ENCODE measurements around the gene CSN2.
"Not testable (repeated sequence)": the region's sequence is repeated elsewhere in the genome, so short reads cannot be mapped to it uniquely, and the experiment has no call there.

Gene CSN2

GRCh38 chr4:69936566-69936965 is 29.0 kb downstream of the CSN2 start:
- H3K4me3 ChIP-seq (replicated peaks; ENCODE audit: insufficient read depth, low read length) = no peak overlapping the region
- H3K27ac ChIP-seq (replicated peaks) = no peak overlapping the region
- H3K27me3 ChIP-seq (ENCODE audit: insufficient read depth, poor library complexity, severe bottlenecking) = no peaks in the 10 kb centered on the region
- no peak for TF ChIP-seq CTCF (IDR thresholded peaks at IDR 0.05; ENCODE audit: insufficient read depth, low read length)
- no peak for TF ChIP-seq POLR2AphosphoS5 (IDR thresholded peaks at IDR 0.05; ENCODE audit: low read depth)
- no peak for DNase-seq (ENCODE audit: low read depth in 1 of 2, low spot score in 1 of 2)

GRCh38 chr4:69934150-69934549 is 31.4 kb downstream of the CSN2 start:
- no peak overlapping the region for H3K4me3 ChIP-seq (replicated peaks; ENCODE audit: insufficient read depth, low read length)
- no peak for DNase-seq (ENCODE audit: low read depth in 1 of 2, low spot score in 1 of 2)
- no peak overlapping the region for H3K27ac ChIP-seq (replicated peaks)
- TF ChIP-seq GABPA (IDR thresholded peaks at IDR 0.05; ENCODE audit: low read depth) = no peak
- no peak for TF ChIP-seq CTCF (IDR thresholded peaks at IDR 0.05; ENCODE audit: insufficient read depth, low read length)
- TF ChIP-seq POLR2AphosphoS5 (IDR thresholded peaks at IDR 0.05; ENCODE audit: low read depth) = no peak
- no peak for TF ChIP-seq REST (IDR thresholded peaks at IDR 0.05; ENCODE audit: insufficient replicate concordance, low read depth)
- no peak for TF ChIP-seq SPI1 (IDR thresholded peaks at IDR 0.05; ENCODE audit: borderline replicate concordance, low read depth)
- H3K27me3 ChIP-seq (ENCODE audit: insufficient read depth, poor library complexity, severe bottlenecking) = no peaks in the 10 kb centered on the region

DNA sequence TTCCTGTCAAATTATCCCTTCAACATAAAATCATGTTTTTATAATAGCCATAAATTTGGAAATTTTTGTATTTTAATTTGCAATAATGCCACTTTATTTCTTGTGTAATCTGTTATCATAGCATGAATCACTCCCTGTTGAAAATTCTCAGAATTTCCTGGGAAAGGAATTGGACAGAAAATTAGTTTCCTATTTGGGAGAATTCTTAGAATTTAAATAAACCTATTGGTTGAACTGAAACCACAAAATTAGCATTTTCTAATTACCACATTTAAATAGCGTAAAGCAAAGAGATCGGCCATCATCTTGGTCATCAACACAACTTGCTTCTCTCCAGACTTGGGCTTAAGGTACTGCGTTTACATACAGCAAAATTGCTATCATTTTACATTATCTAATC is 34.8 kb downstream of the CSN2 start, which contains the start of gene CSN1S1:
TSS of gene CSN1S1 (plus strand) at position 301 of the 400 bp plus-strand sequence. CDS start 1,488 bp downstream, outside the sequence.
- TF ChIP-seq CTCF (IDR thresholded peaks at IDR 0.05; ENCODE audit: insufficient read depth, low read length) = no peak
- TF ChIP-seq REST (IDR thresholded peaks at IDR 0.05; ENCODE audit: insufficient replicate concordance, low read depth) = no peak
- no peak for TF ChIP-seq SPI1 (IDR thresholded peaks at IDR 0.05; ENCODE audit: borderline replicate concordance, low read depth)
- no peak for TF ChIP-seq POLR2AphosphoS5 (IDR thresholded peaks at IDR 0.05; ENCODE audit: low read depth)
- no peak for TF ChIP-seq GABPA (IDR thresholded peaks at IDR 0.05; ENCODE audit: low read depth)
- no peaks in the 10 kb centered on the region for H3K27me3 ChIP-seq (ENCODE audit: insufficient read depth, poor library complexity, severe bottlenecking)
- no peak for DNase-seq (ENCODE audit: low read depth in 1 of 2, low spot score in 1 of 2)
- no peak within 1 kb of the TSS for H3K27ac ChIP-seq (replicated peaks)
- no peak within 1 kb of the TSS for H3K4me3 ChIP-seq (replicated peaks; ENCODE audit: insufficient read depth, low read length)

DNA sequence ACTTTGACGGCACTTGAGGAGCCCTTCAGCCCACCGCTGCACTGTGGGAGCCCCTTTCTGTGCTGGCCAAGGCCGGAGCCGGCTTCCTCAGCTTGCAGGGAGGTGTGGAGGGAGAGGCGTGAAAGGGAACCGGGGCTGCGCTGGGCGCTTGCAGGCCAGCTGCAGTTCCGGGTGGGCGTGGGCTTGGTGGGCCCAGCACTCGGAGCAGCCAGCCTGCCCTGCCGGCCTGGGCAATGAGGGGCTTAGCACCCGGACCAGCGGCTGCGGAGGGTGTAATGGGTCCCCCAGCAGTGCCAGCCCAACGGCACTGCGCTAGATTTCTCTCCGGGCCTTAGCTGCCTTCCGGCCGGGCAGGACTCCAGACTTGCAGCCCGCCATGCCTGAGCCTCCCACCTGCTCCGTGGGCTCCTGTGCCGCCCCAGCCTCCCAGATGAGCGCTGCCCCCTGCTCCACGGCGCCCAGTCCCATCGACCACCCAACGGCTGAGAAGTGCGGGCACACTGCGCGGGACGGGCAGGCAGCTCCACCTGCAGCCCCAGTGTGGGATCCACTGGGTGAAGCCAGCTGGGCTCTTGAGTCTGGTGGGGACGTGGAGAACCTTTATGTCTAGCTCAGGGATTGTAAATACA is 41.6 kb downstream of the CSN2 start:
- H3K27me3 ChIP-seq (ENCODE audit: insufficient read depth, poor library complexity, severe bottlenecking); H3K27ac ChIP-seq (replicated peaks); DNase-seq (ENCODE audit: low read depth in 1 of 2, low spot score in 1 of 2); H3K4me3 ChIP-seq (replicated peaks; ENCODE audit: insufficient read depth, low read length): not testable (repeated sequence)
